ENCODE measurements around the gene CDC42BPA.

DNA sequence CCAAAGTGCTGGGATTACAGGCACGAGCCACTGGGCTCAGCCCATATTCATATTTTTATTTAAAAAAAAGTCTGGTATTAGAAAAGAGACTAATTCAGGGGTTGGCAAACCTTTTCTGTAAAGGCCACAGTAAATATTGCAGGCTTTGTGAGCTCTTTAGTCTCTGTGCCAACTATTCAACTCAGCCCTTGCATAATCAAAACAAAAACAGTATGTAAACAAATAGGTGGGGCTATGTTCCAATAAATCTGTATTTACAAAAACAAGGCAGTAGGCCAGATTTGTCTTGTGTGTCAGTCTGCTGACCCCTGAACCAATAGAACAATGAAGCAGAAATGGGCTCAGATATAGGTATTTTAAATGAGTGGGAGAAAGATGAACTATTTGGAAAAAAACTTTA is 49.3 kb downstream of the CDC42BPA start:
- TF ChIP-seq, protein P1, sequence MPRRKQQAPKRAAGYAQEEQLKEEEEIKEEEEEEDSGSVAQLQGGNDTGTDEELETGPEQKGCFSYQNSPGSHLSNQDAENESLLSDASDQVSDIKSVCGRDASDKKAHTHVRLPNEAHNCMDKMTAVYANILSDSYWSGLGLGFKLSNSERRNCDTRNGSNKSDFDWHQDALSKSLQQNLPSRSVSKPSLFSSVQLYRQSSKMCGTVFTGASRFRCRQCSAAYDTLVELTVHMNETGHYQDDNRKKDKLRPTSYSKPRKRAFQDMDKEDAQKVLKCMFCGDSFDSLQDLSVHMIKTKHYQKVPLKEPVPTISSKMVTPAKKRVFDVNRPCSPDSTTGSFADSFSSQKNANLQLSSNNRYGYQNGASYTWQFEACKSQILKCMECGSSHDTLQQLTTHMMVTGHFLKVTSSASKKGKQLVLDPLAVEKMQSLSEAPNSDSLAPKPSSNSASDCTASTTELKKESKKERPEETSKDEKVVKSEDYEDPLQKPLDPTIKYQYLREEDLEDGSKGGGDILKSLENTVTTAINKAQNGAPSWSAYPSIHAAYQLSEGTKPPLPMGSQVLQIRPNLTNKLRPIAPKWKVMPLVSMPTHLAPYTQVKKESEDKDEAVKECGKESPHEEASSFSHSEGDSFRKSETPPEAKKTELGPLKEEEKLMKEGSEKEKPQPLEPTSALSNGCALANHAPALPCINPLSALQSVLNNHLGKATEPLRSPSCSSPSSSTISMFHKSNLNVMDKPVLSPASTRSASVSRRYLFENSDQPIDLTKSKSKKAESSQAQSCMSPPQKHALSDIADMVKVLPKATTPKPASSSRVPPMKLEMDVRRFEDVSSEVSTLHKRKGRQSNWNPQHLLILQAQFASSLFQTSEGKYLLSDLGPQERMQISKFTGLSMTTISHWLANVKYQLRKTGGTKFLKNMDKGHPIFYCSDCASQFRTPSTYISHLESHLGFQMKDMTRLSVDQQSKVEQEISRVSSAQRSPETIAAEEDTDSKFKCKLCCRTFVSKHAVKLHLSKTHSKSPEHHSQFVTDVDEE (CRISPR knock-in tag; IDR thresholded peaks at IDR 0.05): no peak
- TF ChIP-seq ZNF565 (CRISPR knock-in tag; conservative IDR thresholded peaks at IDR 0.05; ENCODE audit: low read depth) (no peak), BACH2 (CRISPR knock-in tag; IDR thresholded peaks at IDR 0.05; ENCODE audit: borderline replicate concordance) (no peak), TCF4 (CRISPR knock-in tag; IDR thresholded peaks at IDR 0.05; ENCODE audit: borderline replicate concordance) (no peak), ZFP30 (CRISPR knock-in tag; IDR thresholded peaks at IDR 0.05) (no peak)
- TF ChIP-seq, protein P2, sequence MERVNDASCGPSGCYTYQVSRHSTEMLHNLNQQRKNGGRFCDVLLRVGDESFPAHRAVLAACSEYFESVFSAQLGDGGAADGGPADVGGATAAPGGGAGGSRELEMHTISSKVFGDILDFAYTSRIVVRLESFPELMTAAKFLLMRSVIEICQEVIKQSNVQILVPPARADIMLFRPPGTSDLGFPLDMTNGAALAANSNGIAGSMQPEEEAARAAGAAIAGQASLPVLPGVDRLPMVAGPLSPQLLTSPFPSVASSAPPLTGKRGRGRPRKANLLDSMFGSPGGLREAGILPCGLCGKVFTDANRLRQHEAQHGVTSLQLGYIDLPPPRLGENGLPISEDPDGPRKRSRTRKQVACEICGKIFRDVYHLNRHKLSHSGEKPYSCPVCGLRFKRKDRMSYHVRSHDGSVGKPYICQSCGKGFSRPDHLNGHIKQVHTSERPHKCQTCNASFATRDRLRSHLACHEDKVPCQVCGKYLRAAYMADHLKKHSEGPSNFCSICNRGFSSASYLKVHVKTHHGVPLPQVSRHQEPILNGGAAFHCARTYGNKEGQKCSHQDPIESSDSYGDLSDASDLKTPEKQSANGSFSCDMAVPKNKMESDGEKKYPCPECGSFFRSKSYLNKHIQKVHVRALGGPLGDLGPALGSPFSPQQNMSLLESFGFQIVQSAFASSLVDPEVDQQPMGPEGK (CRISPR knock-in tag; IDR thresholded peaks at IDR 0.05; ENCODE audit: borderline replicate concordance): no peak
